Gastroesophageal sphincter (tissue), 4 donors: ENCODE data around the gene CTNNA1. TPM values are rescaled to one million over a fixed set of nuclear protein-coding genes. Genes with fewer than 3 reads are reported as not detected.

ENCODE experiments used
- ATAC-seq: fragments of 150-250 bp; one replicate; pipeline ENCODE4 v1.9.1; 2016; ENCODE audit warnings: mild to moderate bottlenecking, moderate library complexity
- H3K27ac ChIP-seq, 4 donors: fragments of 200-600 bp; sonication (generic) in 3 of 4; 1 replicate in 3 of 4; 2 replicates in 1 of 4; pipeline ENCODE4 v1.5.1; 2016 to 2019
- H3K27me3 ChIP-seq: fragments of 200-600 bp; sonication (generic); one replicate; pipeline ENCODE4 v1.5.1; 2019
- H3K36me3 ChIP-seq, 2 donors: fragments of 200-600 bp; sonication (generic); one replicate each; pipeline ENCODE4 v1.5.1; 2019; ENCODE audit warnings: control low read depth in 1 of 2
- H3K4me1 ChIP-seq, 3 donors: fragments of 200-600 bp; sonication (generic); 1 replicate in 2 of 3; 2 replicates in 1 of 3; pipeline ENCODE4 v1.5.1; 2016 to 2019; ENCODE audit warnings: control low read depth in 2 of 3
- H3K4me3 ChIP-seq, 2 donors: fragments of 200-600 bp; sonication (generic); one replicate each; pipeline ENCODE4 v1.5.1; 2019; ENCODE audit warnings: mild to moderate bottlenecking in 1 of 2, moderate library complexity in 1 of 2
- H3K9me3 ChIP-seq, 3 donors: fragments of 200-600 bp; sonication (generic); one replicate each; pipeline ENCODE4 v1.5.1; 2017 to 2019; ENCODE audit warnings: control low read depth in 2 of 3
- CTCF ChIP-seq, 4 experiments: fragments of 200-600 bp in 2 of 4; fragments of 450-650 bp in 2 of 4; sonication (generic) in 1 of 4; IDR thresholded peaks; one replicate each; pipeline ENCODE4 v1.5.1; 2017 to 2019; ENCODE audit warnings: antibody characterized with exemption in 4 of 4, mild to moderate bottlenecking in 2 of 4, moderate library complexity in 2 of 4
- EP300 ChIP-seq: sonication (generic); formaldehyde crosslinking; IDR thresholded peaks from one replicate; pipeline ENCODE4 v1.6.1; 2017; ENCODE audit warnings: antibody characterized with exemption, mild to moderate bottlenecking
- POLR2A ChIP-seq, 2 donors: fragments of 450-650 bp; IDR thresholded peaks; one replicate each; pipeline ENCODE4 v1.6.1; 2017; ENCODE audit warnings: antibody characterized with exemption in 2 of 2, mild to moderate bottlenecking in 2 of 2, moderate library complexity in 1 of 2
- POLR2AphosphoS5 ChIP-seq: sonication (generic); formaldehyde crosslinking; IDR thresholded peaks from one replicate; pipeline ENCODE4 v1.6.1; 2017; ENCODE audit warnings: antibody characterized with exemption
- WGBS, 2 donors: methylation state at CpG; one replicate each; pipeline ENCODE4 v1.1.5; 2018; ENCODE audit warnings: low coverage in 1 of 2; 5-methylcytosine and 5-hydroxymethylcytosine counted together
- total RNA-seq, 4 donors: library from RNA; depleted of rRNA; stranded (reverse); fragments of >200 nt; gene quantifications; one replicate each; pipeline ENCODE4 v1.1.0, GENCODE V29; 2016

Gene CTNNA1
- total RNA-seq, 4 donors from 2014 or later: 289 to 425 (median 365) TPM

- Histone ChIP-seq H3K4me1 (peaks cover 0 to 39% (median 25%) of the 10 kb centered on the region in 3 donors), H3K9me3 (no peaks in the 10 kb centered on the region), H3K27ac (peak overlapping the region; percentile 96 to 100 (median 100)), H3K4me3 (peak overlapping the region; percentile 86 to 99), H3K27me3 (no peaks in the 10 kb centered on the region), H3K36me3 (peaks cover 0 to 5% of the 10 kb centered on the region in 2 donors)
- WGBS, 2 donors: 21 to 40% methylated on average over 3 to 7 of the region's 18 CpGs
- no peak for TF ChIP-seq EP300
- TF ChIP-seq POLR2A (IDR thresholded peaks at IDR 0.05): no peak
- TF ChIP-seq CTCF (IDR thresholded peaks at IDR 0.05): no peak
- TF ChIP-seq POLR2AphosphoS5: no peak
- no peak for ATAC-seq
Observed at GRCh38 chr5:138752341-138752950, 779 bp upstream of the CTNNA1 start.

- TF ChIP-seq EP300: no peak
- TF ChIP-seq POLR2AphosphoS5: peak; percentile 93
- TF ChIP-seq POLR2A (IDR thresholded peaks at IDR 0.05): no peak
- TF ChIP-seq CTCF (IDR thresholded peaks at IDR 0.05): no peak
- Histone ChIP-seq H3K27ac (peak overlapping the region; percentile 96 to 100 (median 100)), H3K4me3 (peak overlapping the region; percentile 86 to 99), H3K36me3 (peaks cover 0 to 16% of the 10 kb centered on the region in 2 donors), H3K9me3 (peaks cover 0 to 12% (median 0%) of the 10 kb centered on the region in 3 donors), H3K4me1 (peaks cover 0 to 46% (median 26%) of the 10 kb centered on the region in 3 donors), H3K27me3 (no peaks in the 10 kb centered on the region)
- WGBS, 2 donors: 1% methylated on average over 10 to 19 of the region's 58 CpGs
- ATAC-seq: peak; percentile 70
Observed at GRCh38 chr5:138753794-138754698, 821 bp downstream of the CTNNA1 start.

GRCh38 chr5:138754699-138755057 is 1.5 kb downstream of the CTNNA1 start:
- Histone ChIP-seq H3K9me3 (peaks cover 0 to 17% (median 0%) of the 10 kb centered on the region in 3 donors), H3K4me1 (peaks cover 0 to 52% (median 26%) of the 10 kb centered on the region in 3 donors), H3K4me3 (peak overlapping the region; percentile 86 to 99), H3K27ac (peak overlapping the region; percentile 96 to 100 (median 100)), H3K27me3 (no peaks in the 10 kb centered on the region), H3K36me3 (peaks cover 0 to 22% of the 10 kb centered on the region in 2 donors)
- WGBS, 2 donors: 50 to 82% methylated on average over 13 to 14 of the region's 14 CpGs
- TF ChIP-seq POLR2AphosphoS5 (no peak), EP300 (no peak), POLR2A (IDR thresholded peaks at IDR 0.05) (no peak), CTCF (IDR thresholded peaks at IDR 0.05) (no peak)
- no peak for ATAC-seq

GRCh38 chr5:138755084-138755748 is 2.0 kb downstream of the CTNNA1 start:
- TF ChIP-seq POLR2A (IDR thresholded peaks at IDR 0.05) (no peak), CTCF (IDR thresholded peaks at IDR 0.05) (no peak), EP300 (no peak), POLR2AphosphoS5 (no peak)
- H3K4me1 ChIP-seq: peaks cover 0 to 55% (median 26%) of the 10 kb centered on the region in 3 donors
- WGBS, 2 donors: 83 to 93% methylated on average over 3 of the region's 5 CpGs
- H3K27me3 ChIP-seq: no peaks in the 10 kb centered on the region
- H3K36me3 ChIP-seq: peaks cover 0 to 24% of the 10 kb centered on the region in 2 donors
- ATAC-seq: no peak
- H3K27ac ChIP-seq: peak overlapping the region; percentile 96 to 100 (median 100)
- peak overlapping the region in 1 of 2 donors; percentile 99 for H3K4me3 ChIP-seq
- H3K9me3 ChIP-seq: peaks cover 0 to 17% (median 0%) of the 10 kb centered on the region in 3 donors
